NB4 (cell line): ENCODE results near the gene CBLB.

Experiments used
- MAX ChIP-seq: IDR thresholded peaks from 2 replicates; pipeline ENCODE4 v1.6.1; 2011; ENCODE audit warnings: low read depth, low read length
- MYC ChIP-seq: IDR thresholded peaks from 2 replicates; pipeline ENCODE4 v1.6.1; 2011; ENCODE audit warnings: low read depth, low read length
- POLR2A ChIP-seq: IDR thresholded peaks from 2 replicates; pipeline ENCODE4 v1.6.1; 2011; ENCODE audit warnings: mild to moderate bottlenecking; ENCODE audit not compliant: insufficient read length; ENCODE audit errors: extremely low read depth
- TF ChIP-seq, protein P1 (sequence below): IDR thresholded peaks from one replicate; pipeline ENCODE4 v1.5.1; 2012; ENCODE audit warnings: low read depth, low read length

DNA sequence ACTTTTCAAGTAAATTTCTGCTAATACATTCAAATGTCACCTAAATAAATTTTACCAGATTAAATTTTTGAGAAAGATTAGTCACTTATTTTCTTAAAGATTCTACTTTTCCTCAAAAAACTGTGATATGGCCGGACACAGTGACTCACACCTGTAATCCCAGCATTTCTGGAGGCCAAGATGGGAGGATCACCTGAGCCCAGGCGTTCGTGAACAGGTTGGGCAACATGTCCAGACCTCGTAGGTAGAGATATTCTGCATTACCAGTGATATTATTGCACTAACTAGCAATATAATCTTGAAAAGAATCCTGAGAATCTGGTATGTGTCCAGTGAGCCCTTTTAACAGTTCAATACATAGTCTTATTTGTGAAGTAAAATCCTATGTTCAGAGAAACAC, 61.7 kb downstream of the CBLB start:
- TF ChIP-seq, protein P1, sequence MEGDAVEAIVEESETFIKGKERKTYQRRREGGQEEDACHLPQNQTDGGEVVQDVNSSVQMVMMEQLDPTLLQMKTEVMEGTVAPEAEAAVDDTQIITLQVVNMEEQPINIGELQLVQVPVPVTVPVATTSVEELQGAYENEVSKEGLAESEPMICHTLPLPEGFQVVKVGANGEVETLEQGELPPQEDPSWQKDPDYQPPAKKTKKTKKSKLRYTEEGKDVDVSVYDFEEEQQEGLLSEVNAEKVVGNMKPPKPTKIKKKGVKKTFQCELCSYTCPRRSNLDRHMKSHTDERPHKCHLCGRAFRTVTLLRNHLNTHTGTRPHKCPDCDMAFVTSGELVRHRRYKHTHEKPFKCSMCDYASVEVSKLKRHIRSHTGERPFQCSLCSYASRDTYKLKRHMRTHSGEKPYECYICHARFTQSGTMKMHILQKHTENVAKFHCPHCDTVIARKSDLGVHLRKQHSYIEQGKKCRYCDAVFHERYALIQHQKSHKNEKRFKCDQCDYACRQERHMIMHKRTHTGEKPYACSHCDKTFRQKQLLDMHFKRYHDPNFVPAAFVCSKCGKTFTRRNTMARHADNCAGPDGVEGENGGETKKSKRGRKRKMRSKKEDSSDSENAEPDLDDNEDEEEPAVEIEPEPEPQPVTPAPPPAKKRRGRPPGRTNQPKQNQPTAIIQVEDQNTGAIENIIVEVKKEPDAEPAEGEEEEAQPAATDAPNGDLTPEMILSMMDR: no peak
- TF ChIP-seq MAX (no peak), POLR2A (no peak), MYC (no peak)
